ENCODE results near the gene METTL6.
A peak's percentile ranks its signal among the peaks of the same experiment; 100 is the strongest.

METTL6 gene

GRCh38 chr3:15438983-15439382, 11.6 kb upstream of the METTL6 start:
- no peak for DNase-seq (ENCODE audit: low read depth)
- no peak for TF ChIP-seq CTCF (conservative IDR thresholded peaks at IDR 0.05; ENCODE audit: low read depth, low read length)
- H3K4me3 ChIP-seq (ENCODE audit: low read length), result no peak overlapping the region

GRCh38 chr3:15436246-15436645, 8.9 kb upstream of the METTL6 start:
- no peak for DNase-seq (ENCODE audit: low read depth)
- H3K4me3 ChIP-seq (ENCODE audit: low read length), result no peak overlapping the region
- TF ChIP-seq CTCF (conservative IDR thresholded peaks at IDR 0.05; ENCODE audit: low read depth, low read length), result no peak

- H3K4me3 ChIP-seq (ENCODE audit: low read length), result no peak overlapping the region
- no peak for TF ChIP-seq CTCF (conservative IDR thresholded peaks at IDR 0.05; ENCODE audit: low read depth, low read length)
- DNase-seq (ENCODE audit: low read depth), result no peak
These were observed 7.4 kb upstream of the METTL6 start for GRCh38 chr3:15434756-15435155.

GRCh38 chr3:15433531-15433930, 6.2 kb upstream of the METTL6 start:
- DNase-seq (ENCODE audit: low read depth), result no peak
- no peak for TF ChIP-seq CTCF (conservative IDR thresholded peaks at IDR 0.05; ENCODE audit: low read depth, low read length)
- H3K4me3 ChIP-seq (ENCODE audit: low read length), result no peak overlapping the region

DNA sequence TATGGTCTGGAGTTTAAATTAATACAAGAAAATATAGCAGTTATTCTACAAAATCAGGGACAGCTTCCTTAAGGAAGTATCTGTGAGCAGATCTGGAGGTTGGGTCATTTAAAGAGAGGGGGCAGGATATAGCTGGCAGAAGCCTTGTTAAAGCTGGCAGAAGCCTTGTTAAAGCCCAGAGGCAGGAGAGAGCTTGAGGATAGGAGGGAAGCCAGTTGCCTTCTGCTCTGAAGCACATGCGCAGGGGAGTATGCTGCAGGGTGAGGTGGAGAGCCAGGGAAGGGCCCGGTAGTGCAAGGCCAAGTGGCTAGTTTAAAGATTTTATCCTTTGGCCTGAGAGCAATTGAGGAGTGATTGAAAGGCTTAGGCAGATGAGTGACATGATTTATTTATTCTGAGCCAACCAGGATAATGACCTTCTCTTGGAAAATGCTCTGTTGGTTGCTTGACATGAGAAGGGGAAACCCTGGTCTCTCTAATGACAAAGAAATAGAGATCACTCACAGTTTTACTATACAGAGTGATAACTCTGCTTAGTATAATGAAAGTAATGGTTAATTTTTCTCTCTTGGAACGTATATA, 4.0 kb upstream of the METTL6 start:
- no peak for DNase-seq (ENCODE audit: low read depth)
- TF ChIP-seq CTCF (conservative IDR thresholded peaks at IDR 0.05; ENCODE audit: low read depth, low read length), result no peak
- no peak overlapping the region for H3K4me3 ChIP-seq (ENCODE audit: low read length)

GRCh38 chr3:15430624-15431023, 3.3 kb upstream of the METTL6 start:
- H3K4me3 ChIP-seq (ENCODE audit: low read length), result no peak overlapping the region
- DNase-seq (ENCODE audit: low read depth), result no peak
- no peak for TF ChIP-seq CTCF (conservative IDR thresholded peaks at IDR 0.05; ENCODE audit: low read depth, low read length)

GRCh38 chr3:15429080-15429479, 1.7 kb upstream of the METTL6 start:
- peak overlapping the region; percentile 98 for H3K4me3 ChIP-seq (ENCODE audit: low read length)
- no peak for DNase-seq (ENCODE audit: low read depth)
- TF ChIP-seq CTCF (conservative IDR thresholded peaks at IDR 0.05; ENCODE audit: low read depth, low read length), result no peak
